Measurements from ENCODE around the gene ITGA2. TPM values are rescaled to one million over a fixed set of nuclear protein-coding genes. Genes with fewer than 3 reads are reported as not detected.
A peak's percentile ranks its signal among the peaks of the same experiment; 100 is the strongest.

The ITGA2 gene
- total RNA-seq, 2 donors from 2014 or later, result 6.4 to 21.5 TPM

- Histone ChIP-seq H3K4me1 (replicated peaks) (no peaks in the 10 kb centered on the region), H3K9me3 (no peaks in the 10 kb centered on the region), H3K27me3 (replicated peaks; ENCODE audit: insufficient read depth) (no peaks in the 10 kb centered on the region), H3K4me3 (no peak overlapping the region), H3K36me3 (no peaks in the 10 kb centered on the region), H3K27ac (no peak overlapping the region)
- 89% methylated on average over 1 of the region's 1 CpG for WGBS
- TF ChIP-seq CTCF (IDR thresholded peaks at IDR 0.05) (no peak), POLR2A (IDR thresholded peaks at IDR 0.05) (no peak), POLR2AphosphoS5 (IDR thresholded peaks at IDR 0.05) (no peak)
- DNase-seq (ENCODE audit: low spot score), result no peak
- intact Hi-C loops (cut with DNase I), result no loop called here
Observed at GRCh38 chr5:53116597-53116996, 127.4 kb downstream of the ITGA2 start.

DNA sequence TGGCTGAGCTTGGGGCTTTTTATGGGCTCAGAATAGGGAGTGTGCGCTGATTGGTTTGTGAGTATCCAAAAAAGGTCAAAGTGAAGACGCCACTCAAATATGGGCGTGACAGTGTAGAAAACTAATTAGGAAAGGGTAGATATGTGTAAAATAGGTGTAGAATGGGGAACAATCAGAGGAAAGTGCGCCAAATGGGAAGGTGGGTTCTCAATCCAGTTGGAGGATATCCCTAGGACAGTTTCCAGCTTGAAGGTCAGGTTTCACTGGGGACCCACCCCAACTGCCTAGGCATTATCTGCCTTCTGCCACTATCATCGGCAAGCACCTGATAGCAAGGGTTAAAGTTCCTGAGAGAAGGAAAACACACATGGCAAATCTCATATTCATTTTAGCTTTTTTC, 129.7 kb downstream of the ITGA2 start:
- Histone ChIP-seq H3K9me3 (no peaks in the 10 kb centered on the region), H3K4me3 (no peak overlapping the region), H3K27ac (no peak overlapping the region), H3K4me1 (replicated peaks) (no peaks in the 10 kb centered on the region), H3K27me3 (replicated peaks; ENCODE audit: insufficient read depth) (no peaks in the 10 kb centered on the region), H3K36me3 (no peaks in the 10 kb centered on the region)
- TF ChIP-seq POLR2AphosphoS5 (IDR thresholded peaks at IDR 0.05), result no peak
- no peak for TF ChIP-seq POLR2A (IDR thresholded peaks at IDR 0.05)
- TF ChIP-seq CTCF (IDR thresholded peaks at IDR 0.05), result no peak
- 91% methylated on average over 5 of the region's 5 CpGs for WGBS
- intact Hi-C loops (cut with DNase I), result no loop called here
- DNase-seq (ENCODE audit: low spot score), result no peak

- intact Hi-C loops (cut with DNase I), result loop anchor here (10.0 kb wide), 1 partner anchor 1115 kb away; no protein-coding TSS in a partner anchor
- WGBS, result 91% methylated on average over 1 of the region's 1 CpG
- Histone ChIP-seq H3K36me3 (no peaks in the 10 kb centered on the region), H3K9me3 (no peaks in the 10 kb centered on the region), H3K27me3 (replicated peaks; ENCODE audit: insufficient read depth) (no peaks in the 10 kb centered on the region), H3K27ac (no peak overlapping the region), H3K4me1 (replicated peaks) (no peaks in the 10 kb centered on the region), H3K4me3 (no peak overlapping the region)
- no peak for TF ChIP-seq CTCF (IDR thresholded peaks at IDR 0.05)
- no peak for TF ChIP-seq POLR2A (IDR thresholded peaks at IDR 0.05)
- no peak for TF ChIP-seq POLR2AphosphoS5 (IDR thresholded peaks at IDR 0.05)
- DNase-seq (ENCODE audit: low spot score), result no peak
Observed at GRCh38 chr5:53120165-53120564, 131.0 kb downstream of the ITGA2 start.

DNA sequence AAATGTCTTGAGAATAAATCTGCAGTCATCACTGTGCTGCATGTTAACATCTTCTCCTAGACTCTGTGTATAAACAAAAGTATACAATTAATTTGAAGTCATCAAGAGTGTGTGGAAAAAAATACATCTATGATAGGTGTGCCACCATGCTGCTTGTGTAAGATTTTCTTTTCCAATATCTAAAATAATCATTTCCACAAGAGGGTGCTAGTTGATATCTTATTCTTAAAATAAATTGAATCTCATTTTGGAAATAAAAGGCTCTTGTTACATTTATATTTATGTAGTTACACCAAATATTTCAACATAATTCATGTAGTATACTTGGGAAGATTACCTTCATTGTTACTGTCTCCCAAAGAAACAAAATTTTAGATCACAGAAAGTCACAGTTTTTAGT, 134.6 kb downstream of the ITGA2 start:
- no peaks in the 10 kb centered on the region for H3K27me3 ChIP-seq (replicated peaks; ENCODE audit: insufficient read depth)
- no peak for TF ChIP-seq POLR2A (IDR thresholded peaks at IDR 0.05)
- TF ChIP-seq POLR2AphosphoS5 (IDR thresholded peaks at IDR 0.05), result no peak
- peak in 1 of 4 experiments; percentile 23 for TF ChIP-seq CTCF (IDR thresholded peaks at IDR 0.05)
- no peak for DNase-seq (ENCODE audit: low spot score)
- H3K4me3 ChIP-seq, result no peak overlapping the region
- intact Hi-C loops (cut with DNase I), result loop anchor here (10.0 kb wide), 1 partner anchor 1111 kb away; no protein-coding TSS in a partner anchor
- no peaks in the 10 kb centered on the region for H3K36me3 ChIP-seq
- H3K4me1 ChIP-seq (replicated peaks), result no peaks in the 10 kb centered on the region
- H3K9me3 ChIP-seq, result no peaks in the 10 kb centered on the region
- H3K27ac ChIP-seq, result no peak overlapping the region

GRCh38 chr5:53126521-53126920, 137.4 kb downstream of the ITGA2 start:
- 98% methylated on average over 3 of the region's 3 CpGs for WGBS
- intact Hi-C loops (cut with DNase I), result loop anchor here (10.0 kb wide), 1 partner anchor 1108 kb away; no protein-coding TSS in a partner anchor
- no peaks in the 10 kb centered on the region for H3K36me3 ChIP-seq
- TF ChIP-seq CTCF (IDR thresholded peaks at IDR 0.05), result no peak
- no peak for TF ChIP-seq POLR2A (IDR thresholded peaks at IDR 0.05)
- TF ChIP-seq POLR2AphosphoS5 (IDR thresholded peaks at IDR 0.05), result no peak
- no peaks in the 10 kb centered on the region for H3K9me3 ChIP-seq
- DNase-seq (ENCODE audit: low spot score), result no peak
- no peak overlapping the region for H3K4me3 ChIP-seq
- H3K27ac ChIP-seq, result no peak overlapping the region
- H3K27me3 ChIP-seq (replicated peaks; ENCODE audit: insufficient read depth), result no peaks in the 10 kb centered on the region
- no peaks in the 10 kb centered on the region for H3K4me1 ChIP-seq (replicated peaks)

All from prostate gland (tissue), 2 donors.